Peyer's patch (tissue), 4 donors: Measurements from ENCODE around the gene DERL3.

Source experiments
- POLR2A ChIP-seq, 2 donors: fragments of 450-650 bp; IDR thresholded peaks; one replicate each; pipeline ENCODE4 v1.5.1; 2017; ENCODE audit warnings: antibody characterized with exemption in 2 of 2, mild to moderate bottlenecking in 2 of 2, moderate library complexity in 2 of 2
- TF ChIP-seq, protein P1 (sequence below), 6 experiments: fragments of 450-650 bp in 4 of 6; fragments of 200-600 bp in 2 of 6; sonication (generic) in 1 of 6; IDR thresholded peaks; one replicate each; pipeline ENCODE4 v1.5.1; 2017 to 2019; ENCODE audit warnings: antibody characterized with exemption in 6 of 6, mild to moderate bottlenecking in 3 of 6, moderate library complexity in 1 of 6

DNA sequence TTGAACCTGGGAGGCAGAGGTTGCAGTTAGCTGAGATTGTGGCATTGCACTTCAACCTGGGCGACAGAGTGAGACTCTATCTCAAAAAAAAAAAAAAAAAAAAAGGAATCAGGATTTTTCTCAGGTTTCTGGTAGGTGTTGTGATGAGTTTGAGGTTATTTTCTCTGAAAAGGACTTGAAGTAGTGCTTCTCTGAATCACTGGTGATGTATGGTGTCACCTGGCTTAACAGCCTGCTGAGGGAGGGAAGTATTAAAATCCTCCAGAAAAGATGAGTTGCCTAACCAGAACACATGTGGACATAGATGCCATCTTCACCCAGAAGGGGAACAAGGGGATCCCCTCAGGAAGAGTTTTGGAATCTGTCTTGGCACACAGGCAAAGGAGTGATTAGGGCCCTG is 32.0 kb downstream of the DERL3 start:
- TF ChIP-seq, protein P1, sequence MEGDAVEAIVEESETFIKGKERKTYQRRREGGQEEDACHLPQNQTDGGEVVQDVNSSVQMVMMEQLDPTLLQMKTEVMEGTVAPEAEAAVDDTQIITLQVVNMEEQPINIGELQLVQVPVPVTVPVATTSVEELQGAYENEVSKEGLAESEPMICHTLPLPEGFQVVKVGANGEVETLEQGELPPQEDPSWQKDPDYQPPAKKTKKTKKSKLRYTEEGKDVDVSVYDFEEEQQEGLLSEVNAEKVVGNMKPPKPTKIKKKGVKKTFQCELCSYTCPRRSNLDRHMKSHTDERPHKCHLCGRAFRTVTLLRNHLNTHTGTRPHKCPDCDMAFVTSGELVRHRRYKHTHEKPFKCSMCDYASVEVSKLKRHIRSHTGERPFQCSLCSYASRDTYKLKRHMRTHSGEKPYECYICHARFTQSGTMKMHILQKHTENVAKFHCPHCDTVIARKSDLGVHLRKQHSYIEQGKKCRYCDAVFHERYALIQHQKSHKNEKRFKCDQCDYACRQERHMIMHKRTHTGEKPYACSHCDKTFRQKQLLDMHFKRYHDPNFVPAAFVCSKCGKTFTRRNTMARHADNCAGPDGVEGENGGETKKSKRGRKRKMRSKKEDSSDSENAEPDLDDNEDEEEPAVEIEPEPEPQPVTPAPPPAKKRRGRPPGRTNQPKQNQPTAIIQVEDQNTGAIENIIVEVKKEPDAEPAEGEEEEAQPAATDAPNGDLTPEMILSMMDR (IDR thresholded peaks at IDR 0.05), result no peak
- no peak for TF ChIP-seq POLR2A (IDR thresholded peaks at IDR 0.05)
